Vagina (tissue), 2 donors: Measurements from ENCODE around the gene UBXN7. TPM values are rescaled to one million over a fixed set of nuclear protein-coding genes. Genes with fewer than 3 reads are reported as not detected.

Source experiments
- DNase-seq, 2 donors: peaks; one replicate each; pipeline ENCODE4 v3.0.0-alpha.2; 2017; ENCODE audit errors: extremely low spot score in 2 of 2
- H3K27ac ChIP-seq: fragments of 200-600 bp; sonication (generic); one replicate; pipeline ENCODE4 v1.5.1; 2019
- H3K27me3 ChIP-seq: fragments of 200-600 bp; sonication (generic); one replicate; pipeline ENCODE4 v1.5.1; 2019
- H3K36me3 ChIP-seq, 2 donors: fragments of 200-600 bp; sonication (generic); one replicate each; pipeline ENCODE4 v1.5.1; 2017 to 2019
- H3K4me1 ChIP-seq: fragments of 200-600 bp; sonication (generic); one replicate; pipeline ENCODE4 v1.5.1; 2019
- H3K4me3 ChIP-seq, 2 donors: fragments of 200-600 bp; sonication (generic); 1 replicate in 1 of 2; 2 replicates in 1 of 2; pipeline ENCODE4 v1.5.1; 2016 to 2019
- H3K9me3 ChIP-seq: fragments of 200-600 bp; sonication (generic); one replicate; pipeline ENCODE4 v1.5.1; 2019
- CTCF ChIP-seq, 3 experiments: fragments of 450-650 bp in 2 of 3; fragments of 200-600 bp in 1 of 3; sonication (generic) in 1 of 3; IDR thresholded peaks; one replicate each; pipeline ENCODE4 v1.5.1; 2017 to 2019; ENCODE audit warnings: antibody characterized with exemption in 3 of 3, mild to moderate bottlenecking in 2 of 3, moderate library complexity in 2 of 3
- POLR2A ChIP-seq, 2 donors: fragments of 450-650 bp; IDR thresholded peaks; one replicate each; pipeline ENCODE4 v1.6.1; 2017; ENCODE audit warnings: antibody characterized with exemption in 2 of 2, mild to moderate bottlenecking in 2 of 2, moderate library complexity in 2 of 2
- POLR2AphosphoS5 ChIP-seq, 2 donors: sonication (generic); formaldehyde crosslinking; IDR thresholded peaks; one replicate each; pipeline ENCODE4 v1.9.0; 2017; ENCODE audit warnings: antibody characterized with exemption in 2 of 2, mild to moderate bottlenecking in 2 of 2, low read depth in 1 of 2; ENCODE audit not compliant: insufficient read depth in 1 of 2
- intact Hi-C: fragments of 100-400 bp; cut with DNase I; formaldehyde crosslinking; loops from one replicate; pipeline ENCODE4 v1.15.1; 2023
- total RNA-seq: library from RNA; depleted of rRNA; stranded (reverse); fragments of >200 nt; gene quantifications from one replicate; pipeline ENCODE4 v1.2.3, GENCODE V29; 2016

Gene UBXN7
- total RNA-seq, 1 donor from 2014 or later, result 29.5 TPM

- Histone ChIP-seq H3K4me1 (no peaks in the 10 kb centered on the region), H3K27ac (no peak overlapping the region), H3K36me3 (no peaks in the 10 kb centered on the region), H3K9me3 (no peaks in the 10 kb centered on the region), H3K4me3 (no peak overlapping the region), H3K27me3 (no peaks in the 10 kb centered on the region)
- TF ChIP-seq POLR2A (IDR thresholded peaks at IDR 0.05) (no peak), CTCF (IDR thresholded peaks at IDR 0.05) (no peak), POLR2AphosphoS5 (IDR thresholded peaks at IDR 0.05; ENCODE audit: insufficient read depth in 1 of 2, low read depth in 1 of 2) (no peak)
- no peak for DNase-seq
- intact Hi-C loops, result no loop called here
Observed at GRCh38 chr3:196339493-196340254, 92.6 kb downstream of the UBXN7 start.

GRCh38 chr3:196339044-196339443, 93.2 kb downstream of the UBXN7 start:
- intact Hi-C loops, result no loop called here
- H3K4me1 ChIP-seq, result no peaks in the 10 kb centered on the region
- no peaks in the 10 kb centered on the region for H3K9me3 ChIP-seq
- TF ChIP-seq POLR2A (IDR thresholded peaks at IDR 0.05), result no peak
- no peak for TF ChIP-seq CTCF (IDR thresholded peaks at IDR 0.05)
- no peak for TF ChIP-seq POLR2AphosphoS5 (IDR thresholded peaks at IDR 0.05; ENCODE audit: insufficient read depth in 1 of 2, low read depth in 1 of 2)
- no peaks in the 10 kb centered on the region for H3K27me3 ChIP-seq
- no peak overlapping the region for H3K27ac ChIP-seq
- no peaks in the 10 kb centered on the region for H3K36me3 ChIP-seq
- no peak for DNase-seq
- no peak overlapping the region for H3K4me3 ChIP-seq

- no peaks in the 10 kb centered on the region for H3K27me3 ChIP-seq
- no peak for DNase-seq
- intact Hi-C loops, result no loop called here
- H3K27ac ChIP-seq, result no peak overlapping the region
- TF ChIP-seq POLR2AphosphoS5 (IDR thresholded peaks at IDR 0.05; ENCODE audit: insufficient read depth in 1 of 2, low read depth in 1 of 2) (no peak), CTCF (IDR thresholded peaks at IDR 0.05) (no peak), POLR2A (IDR thresholded peaks at IDR 0.05) (no peak)
- H3K4me1 ChIP-seq, result no peaks in the 10 kb centered on the region
- no peak overlapping the region for H3K4me3 ChIP-seq
- H3K9me3 ChIP-seq, result no peaks in the 10 kb centered on the region
- H3K36me3 ChIP-seq, result no peaks in the 10 kb centered on the region
Observed at GRCh38 chr3:196336319-196337145, 95.7 kb downstream of the UBXN7 start.

- TF ChIP-seq CTCF (IDR thresholded peaks at IDR 0.05), result no peak
- TF ChIP-seq POLR2AphosphoS5 (IDR thresholded peaks at IDR 0.05; ENCODE audit: insufficient read depth in 1 of 2, low read depth in 1 of 2), result no peak
- no peak for TF ChIP-seq POLR2A (IDR thresholded peaks at IDR 0.05)
- DNase-seq, result no peak
- no peaks in the 10 kb centered on the region for H3K4me1 ChIP-seq
- no peaks in the 10 kb centered on the region for H3K9me3 ChIP-seq
- H3K27ac ChIP-seq, result no peak overlapping the region
- intact Hi-C loops, result no loop called here
- no peak overlapping the region for H3K4me3 ChIP-seq
- no peaks in the 10 kb centered on the region for H3K27me3 ChIP-seq
- H3K36me3 ChIP-seq, result no peaks in the 10 kb centered on the region
Observed at GRCh38 chr3:196335503-196335948, 96.7 kb downstream of the UBXN7 start.
